NCI-H526 treated with DMSO at 0.1 percent for 48 hours (cell line): ENCODE data around the gene GH2.
A peak's percentile ranks its signal among the peaks of the same experiment; 100 is the strongest.
"Not testable (repeated sequence)": the region's sequence is repeated elsewhere in the genome, so short reads cannot be mapped to it uniquely, and the experiment has no call there.

Source experiments
- DNase-seq: peaks from one replicate; lab custom pipeline; 2025; lab: John Stamatoyannopoulos, UW

Gene GH2

GRCh38 chr17:63874061-63874626 lies 7.6 kb downstream of the GH2 start:
- DNase-seq = not testable (repeated sequence)

GRCh38 chr17:63873577-63873976 lies 8.2 kb downstream of the GH2 start, which contains the start of gene CSH2:
Gene CSH2, minus strand, starts transcription at chr17:63873677. Its CDS starts 63 bp downstream, at chr17:63873614.
- DNase-seq = not testable (repeated sequence)

- DNase-seq = not testable (repeated sequence)
Measured at GRCh38 chr17:63871646-63872365, 9.9 kb downstream of the GH2 start.

GRCh38 chr17:63870292-63870665 lies 11.5 kb downstream of the GH2 start:
- DNase-seq = not testable (repeated sequence)

DNA sequence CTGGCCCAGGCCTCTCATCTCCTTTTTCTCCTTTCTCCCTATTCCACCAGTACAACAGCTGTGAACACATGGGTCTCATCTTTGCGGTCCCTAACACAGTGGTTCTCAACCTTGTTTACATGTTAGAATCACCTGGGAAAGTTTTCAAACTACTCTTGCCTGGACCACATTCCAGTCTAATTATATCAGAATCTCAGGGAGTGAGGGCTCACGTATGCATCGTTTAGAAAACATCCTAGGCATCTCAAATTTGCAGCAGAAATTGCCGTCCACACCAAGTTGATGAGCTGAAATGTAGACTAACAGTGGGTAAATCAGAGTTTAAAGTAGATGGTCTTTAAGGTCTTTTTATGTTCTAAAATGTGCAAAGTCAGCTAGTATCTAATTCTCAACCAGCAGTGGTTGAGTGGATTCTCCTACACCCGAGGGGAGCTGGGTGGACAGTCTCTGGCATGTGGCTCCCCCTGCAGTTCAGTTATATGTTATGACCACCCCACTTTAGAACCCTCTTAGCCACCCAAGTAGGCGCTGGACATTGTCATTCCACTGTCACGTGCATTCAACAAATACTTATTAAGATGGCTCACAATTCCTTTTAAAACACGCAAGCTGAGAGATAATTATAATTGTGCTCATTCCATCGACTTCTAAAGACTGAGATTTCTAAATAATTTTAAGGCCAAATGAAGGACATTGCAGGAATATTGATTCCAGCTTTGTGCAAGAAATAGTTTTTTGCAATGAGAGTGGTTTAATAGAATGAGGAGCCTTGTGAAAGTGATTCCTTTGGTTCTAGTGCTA lies 12.1 kb downstream of the GH2 start:
- DNase-seq = not testable (repeated sequence)

DNA sequence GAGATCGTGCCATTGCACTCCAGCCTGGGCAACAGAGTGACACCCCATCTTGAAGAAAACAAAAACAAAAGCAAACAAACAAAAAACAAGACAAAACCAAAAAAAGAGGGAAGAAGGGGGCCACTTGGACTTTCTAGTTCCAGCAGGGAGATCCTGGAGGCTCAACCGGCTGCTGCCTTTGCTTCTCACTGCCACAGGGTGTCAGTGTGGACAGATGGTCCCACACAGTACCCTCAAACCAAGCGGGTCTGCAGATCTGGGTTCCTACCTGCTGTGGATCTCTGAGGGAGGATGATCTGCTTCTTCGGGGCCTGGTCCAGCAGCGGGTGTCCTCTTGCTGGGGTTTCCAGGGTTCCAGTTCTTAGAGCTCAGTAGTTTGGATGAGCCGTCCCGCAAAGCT lies 15.1 kb downstream of the GH2 start:
- DNase-seq = not testable (repeated sequence)

GRCh38 chr17:63859257-63859656 lies 22.5 kb downstream of the GH2 start:
- no peak for DNase-seq

- DNase-seq = not testable (repeated sequence)
Measured at GRCh38 chr17:63856425-63856824, 25.3 kb downstream of the GH2 start.

GRCh38 chr17:63855185-63855584 lies 26.6 kb downstream of the GH2 start:
- DNase-seq = no peak

DNA sequence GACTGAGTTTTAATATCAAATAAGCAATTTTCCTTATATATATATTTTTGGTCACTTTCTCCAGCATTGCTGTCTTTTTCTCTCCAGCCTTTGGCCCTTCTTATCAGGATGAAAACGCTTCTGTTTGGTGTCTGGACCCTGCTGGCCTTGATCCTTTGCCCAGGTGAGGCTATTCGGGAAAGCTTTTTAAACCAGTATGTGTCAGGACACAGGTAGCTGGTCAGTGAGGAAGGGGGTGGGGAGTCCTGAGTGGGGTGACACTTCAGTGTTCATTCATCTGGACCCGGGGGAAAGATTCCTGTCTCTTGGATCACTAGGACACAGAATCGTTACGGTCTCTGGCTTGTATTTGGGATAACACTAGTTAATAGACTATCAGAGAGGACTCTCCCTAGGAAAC lies 27.0 kb downstream of the GH2 start:
- DNase-seq = no peak

DNA sequence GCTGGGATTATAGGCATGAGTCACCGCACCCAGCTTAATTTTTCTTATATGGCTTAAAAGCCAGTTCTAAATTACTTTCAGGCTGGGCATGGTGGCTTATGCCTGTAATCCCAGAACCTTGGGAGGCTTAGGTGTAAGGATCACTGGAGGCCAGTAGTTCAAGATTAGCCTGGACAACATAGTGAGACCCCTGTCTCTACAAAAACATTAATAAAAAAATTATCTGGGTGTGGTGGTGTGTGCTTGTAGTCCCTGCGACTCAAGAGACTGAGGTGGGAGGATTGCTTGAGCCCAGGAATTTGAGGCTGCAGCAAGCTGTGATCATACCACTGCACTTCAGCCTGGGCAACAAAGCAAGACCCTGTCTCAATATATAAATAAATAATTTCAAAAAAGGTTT lies 28.5 kb downstream of the GH2 start:
- no peak for DNase-seq

GRCh38 chr17:63850401-63850800 lies 31.3 kb downstream of the GH2 start:
- no peak for DNase-seq

DNA sequence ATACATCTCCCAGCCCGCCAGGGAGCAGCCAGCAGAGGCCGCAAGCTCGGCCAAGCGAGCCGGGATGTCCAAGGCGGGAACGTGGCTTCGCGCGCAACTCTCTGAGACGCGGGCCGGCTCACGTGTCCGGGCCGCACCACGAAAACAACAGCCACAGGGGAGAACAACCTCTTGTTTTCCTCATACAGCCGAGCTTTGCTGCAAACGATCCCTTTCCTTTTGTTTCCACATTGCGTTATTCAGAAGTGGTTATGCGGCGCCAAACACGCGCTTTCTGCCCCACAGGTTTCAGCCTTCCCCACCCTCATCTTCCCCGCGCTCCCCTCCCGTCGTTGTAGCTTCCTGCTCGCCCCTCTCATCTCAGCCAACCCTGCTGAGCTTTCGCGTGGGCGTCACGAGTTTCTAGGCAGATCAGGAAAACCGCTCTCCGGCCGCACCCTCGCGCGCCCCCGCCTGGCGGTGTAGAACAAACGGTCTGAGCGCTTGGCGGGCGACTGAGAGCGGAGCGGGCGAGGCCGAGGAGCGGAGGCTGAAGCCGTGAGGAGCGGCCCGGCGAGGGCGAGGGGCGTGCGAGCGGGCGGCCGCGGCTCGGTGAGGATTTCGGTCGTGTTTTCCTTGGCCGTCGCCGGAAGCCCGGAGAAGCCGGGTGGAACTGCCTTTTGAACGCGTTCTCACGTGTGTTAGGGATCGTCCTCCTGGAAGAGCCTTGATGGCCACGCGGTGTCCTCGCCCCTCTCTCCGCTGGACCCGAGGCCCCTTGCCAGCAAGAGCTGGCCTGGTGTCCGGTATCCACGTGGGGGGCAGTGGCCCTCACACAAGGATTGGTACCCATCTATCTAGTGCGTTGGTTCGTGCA lies 32.7 kb downstream of the GH2 start:
- no peak for DNase-seq

DNA sequence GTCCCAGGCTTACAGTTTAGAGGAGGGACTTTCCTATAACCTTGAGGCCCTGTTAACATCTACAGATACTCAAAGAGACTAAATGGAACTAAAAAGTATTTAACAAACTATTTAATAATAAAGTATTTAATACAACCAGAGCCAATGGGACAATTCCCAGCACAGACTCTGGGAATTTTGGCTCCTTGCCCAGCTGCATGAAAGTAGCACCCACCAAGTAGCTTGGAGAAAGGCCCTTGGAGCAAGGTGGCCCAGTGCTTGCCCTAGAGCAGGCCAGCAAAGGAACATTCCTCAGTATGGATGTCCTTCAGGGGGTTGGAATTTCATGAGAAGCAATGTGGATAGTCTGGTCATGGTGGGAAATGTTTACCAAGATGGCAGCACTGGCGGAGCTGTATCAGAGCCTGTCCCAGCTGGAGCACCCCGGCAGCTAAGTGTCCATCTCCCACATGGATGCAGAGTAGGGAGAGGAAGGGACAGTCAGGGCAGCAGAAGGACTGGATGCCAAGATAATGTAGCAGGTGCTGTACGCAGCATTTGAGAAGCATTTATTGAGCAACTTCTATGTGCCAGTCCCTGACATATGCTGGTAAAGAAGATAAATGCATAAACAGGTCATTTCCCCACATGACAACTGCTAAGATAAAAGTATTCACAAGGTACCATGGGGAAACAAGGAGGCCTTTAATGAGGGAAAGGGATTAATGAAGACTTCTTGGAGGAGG lies 34.1 kb downstream of the GH2 start:
- no peak for DNase-seq

- DNase-seq = no peak
Measured at GRCh38 chr17:63845509-63845908, 36.2 kb downstream of the GH2 start.

- no peak for DNase-seq
Measured at GRCh38 chr17:63843910-63844677, 37.6 kb downstream of the GH2 start.

DNA sequence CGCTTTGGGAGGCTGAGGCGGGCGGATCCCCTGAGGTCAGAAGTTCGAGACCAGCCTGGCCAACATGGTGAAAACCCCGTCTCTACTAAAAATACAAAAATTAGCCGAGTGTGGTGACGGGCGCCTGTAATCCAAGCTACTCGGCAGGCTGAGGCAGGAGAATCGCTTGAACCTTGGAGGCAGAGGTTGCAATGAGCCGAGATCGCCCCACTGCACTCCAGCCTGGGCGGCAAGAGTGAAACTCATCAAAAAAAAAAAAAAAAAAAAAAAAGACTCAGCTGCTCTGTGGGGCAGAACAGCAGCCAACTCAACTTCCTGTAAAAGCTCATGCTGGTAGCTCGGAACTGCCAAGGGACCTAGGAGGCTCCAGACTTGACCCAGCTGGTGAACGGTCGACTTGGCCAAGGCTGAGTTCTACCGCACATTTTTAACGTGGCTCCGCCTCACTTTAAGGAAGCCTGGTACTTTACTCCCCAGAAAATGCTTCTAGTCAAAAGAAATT lies 38.3 kb downstream of the GH2 start:
- DNase-seq = not testable (repeated sequence)

- DNase-seq = peak; percentile 94
Measured at GRCh38 chr17:63842540-63843386, 39.0 kb downstream of the GH2 start, which contains the start of gene SMARCD2. Gene SMARCD2, minus strand, starts transcription at chr17:63842685. Its CDS starts 11 bp downstream, at chr17:63842674.

- no peak for DNase-seq
Measured at GRCh38 chr17:63842173-63842539, 39.6 kb downstream of the GH2 start.
